HG02642 (cell line): ENCODE data around the gene PDZRN4.
"Not testable (repeated sequence)": the region's sequence is repeated elsewhere in the genome, so short reads cannot be mapped to it uniquely, and the experiment has no call there.

Experiments used
- ATAC-seq: cut with Tn5 transposase; IDR thresholded peaks from one replicate; pipeline ENCODE4 v1.9.1; 2021; ENCODE audit warnings: mild to moderate bottlenecking; ENCODE audit not compliant: unreplicated experiment, poor library complexity

The PDZRN4 gene

DNA sequence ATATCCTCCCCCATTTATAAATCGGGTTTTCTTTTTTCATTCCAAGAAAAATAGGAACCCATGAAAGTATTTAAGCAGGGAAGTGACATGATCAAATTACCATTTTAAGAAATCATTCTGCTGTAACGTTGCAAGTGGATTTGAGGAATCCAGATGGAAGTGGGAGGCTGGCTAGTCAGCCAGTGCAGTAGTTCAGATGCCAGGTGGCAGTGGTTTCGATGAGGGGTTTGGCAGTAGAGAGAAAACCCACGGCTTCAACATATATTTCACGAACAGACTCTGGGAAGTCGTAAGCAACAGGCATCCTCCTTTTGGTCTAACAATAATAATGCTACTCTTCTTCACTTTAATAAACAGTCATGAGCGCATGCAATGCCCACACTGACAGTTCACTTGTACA, 25.0 kb downstream of the PDZRN4 start:
- ATAC-seq, result no peak

GRCh38 chr12:41213648-41214047, 25.5 kb downstream of the PDZRN4 start:
- ATAC-seq, result no peak

GRCh38 chr12:41217727-41218126, 29.6 kb downstream of the PDZRN4 start:
- no peak for ATAC-seq

GRCh38 chr12:41220931-41221330, 32.8 kb downstream of the PDZRN4 start:
- ATAC-seq, result no peak

- ATAC-seq, result no peak
Observed at GRCh38 chr12:41221491-41221890, 33.4 kb downstream of the PDZRN4 start.

DNA sequence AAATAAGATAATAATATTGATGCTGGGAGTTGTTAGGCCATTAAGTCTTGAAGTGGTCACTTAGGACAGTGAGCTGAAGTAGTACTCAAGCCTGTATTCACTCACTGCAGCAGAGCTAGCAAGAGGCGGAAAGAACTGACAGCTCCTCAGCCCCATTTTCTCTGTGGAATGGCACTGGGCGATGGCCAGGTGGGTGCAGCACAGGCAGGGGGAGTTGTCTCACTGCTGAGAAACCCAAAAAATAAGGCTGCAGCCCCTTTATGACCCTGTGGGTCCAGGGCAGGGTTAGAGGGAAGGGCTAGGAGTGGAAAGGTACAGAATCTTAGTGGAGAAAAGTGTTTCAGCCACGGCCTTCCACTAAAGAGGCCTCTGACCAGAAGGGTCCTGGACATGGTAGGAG, 35.5 kb downstream of the PDZRN4 start:
- ATAC-seq, result no peak

DNA sequence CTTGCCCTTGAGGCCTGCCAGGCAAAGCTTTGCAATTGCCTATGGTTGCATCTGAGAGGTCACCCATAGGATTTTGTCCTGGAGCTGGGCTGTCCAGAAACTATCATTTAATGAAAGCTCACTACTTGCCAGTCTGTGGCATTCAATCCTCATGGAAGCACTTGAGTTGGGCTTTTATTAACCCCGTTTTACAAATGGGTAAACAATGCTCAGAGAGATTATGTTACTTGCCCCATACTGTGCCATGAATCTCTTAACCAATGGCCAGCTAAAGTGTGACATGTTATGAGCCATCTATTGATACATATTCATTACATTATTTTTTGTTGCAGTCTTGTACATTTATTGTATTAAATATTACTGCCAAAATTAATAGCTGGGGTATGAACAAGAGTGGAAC, 35.9 kb downstream of the PDZRN4 start:
- ATAC-seq, result no peak

- ATAC-seq, result no peak
Observed at GRCh38 chr12:41225179-41225578, 37.1 kb downstream of the PDZRN4 start.

GRCh38 chr12:41228066-41228820, 40.1 kb downstream of the PDZRN4 start:
- no peak for ATAC-seq

DNA sequence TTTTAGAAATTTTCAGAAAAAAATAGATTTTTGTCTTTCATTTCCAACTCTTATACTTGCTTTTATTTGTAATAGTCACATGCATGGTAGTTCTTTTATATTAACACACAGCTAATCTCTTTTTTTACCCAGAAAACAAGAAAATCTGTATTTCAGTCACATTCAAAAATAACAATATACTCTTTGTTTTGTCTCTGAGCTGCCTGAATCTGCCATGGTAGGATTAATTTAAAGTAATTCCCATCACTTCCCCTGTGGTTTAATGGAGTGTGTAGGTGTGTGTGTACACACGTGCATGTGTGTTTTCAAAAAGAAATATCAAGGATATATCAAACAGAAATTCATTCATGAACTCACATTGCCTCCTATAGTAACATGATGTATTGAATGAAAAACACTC, 42.6 kb downstream of the PDZRN4 start:
- no peak for ATAC-seq

DNA sequence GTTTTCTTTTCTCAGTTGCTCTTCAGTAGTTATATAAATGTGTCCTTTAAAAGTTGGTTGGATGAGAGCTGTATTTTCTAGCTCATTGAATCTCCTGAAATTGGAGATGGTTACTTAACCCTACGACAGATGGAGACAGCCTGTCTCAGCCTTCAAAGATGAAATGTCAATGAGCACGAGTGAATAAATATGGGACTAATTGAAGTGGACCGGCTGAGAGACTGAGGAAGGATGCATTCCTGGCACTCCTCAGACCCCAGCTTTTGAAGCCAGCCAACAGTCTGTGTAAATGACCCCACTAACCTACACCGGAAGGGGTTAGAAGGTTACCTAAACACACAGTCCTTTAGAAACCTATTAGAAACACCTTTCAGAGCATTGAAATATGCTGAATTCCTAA, 46.6 kb downstream of the PDZRN4 start:
- no peak for ATAC-seq

DNA sequence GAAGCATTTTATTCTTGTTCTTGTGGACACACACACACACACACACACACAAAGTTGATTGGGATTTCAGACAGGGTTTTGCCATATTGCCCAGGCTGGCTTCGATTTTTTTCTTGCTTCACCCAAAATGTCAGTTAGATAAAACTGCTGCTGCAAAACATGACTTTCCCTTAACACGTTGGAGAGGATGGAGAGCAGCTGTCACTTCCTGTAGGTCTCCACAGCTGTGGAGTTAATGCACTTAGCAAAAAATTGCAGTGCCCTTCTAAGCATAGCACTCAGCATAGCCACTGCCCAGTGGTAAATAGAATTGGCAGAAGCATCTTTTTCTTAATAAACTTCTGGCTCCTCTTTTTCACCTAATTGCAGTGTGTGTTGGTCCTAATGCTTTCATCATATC, 54.5 kb downstream of the PDZRN4 start:
- ATAC-seq, result no peak

DNA sequence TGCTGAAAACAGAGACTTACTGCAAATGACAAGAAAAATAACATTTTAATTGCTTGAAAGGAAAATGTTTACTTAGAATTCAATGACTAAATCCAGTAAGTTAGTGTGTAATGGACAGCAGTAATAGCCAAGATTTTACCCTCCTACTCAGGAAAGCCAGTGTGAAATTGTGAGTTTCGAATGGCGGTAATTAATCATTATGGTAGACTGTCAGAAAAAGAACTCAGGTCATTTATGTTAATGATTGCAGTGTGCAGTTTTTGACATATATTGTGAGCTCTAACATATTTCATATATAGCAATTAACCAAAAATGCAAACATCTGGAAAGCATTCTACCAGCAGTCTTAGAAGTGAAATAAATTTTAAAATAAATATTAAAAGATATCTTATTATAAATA, 60.3 kb downstream of the PDZRN4 start:
- no peak for ATAC-seq

DNA sequence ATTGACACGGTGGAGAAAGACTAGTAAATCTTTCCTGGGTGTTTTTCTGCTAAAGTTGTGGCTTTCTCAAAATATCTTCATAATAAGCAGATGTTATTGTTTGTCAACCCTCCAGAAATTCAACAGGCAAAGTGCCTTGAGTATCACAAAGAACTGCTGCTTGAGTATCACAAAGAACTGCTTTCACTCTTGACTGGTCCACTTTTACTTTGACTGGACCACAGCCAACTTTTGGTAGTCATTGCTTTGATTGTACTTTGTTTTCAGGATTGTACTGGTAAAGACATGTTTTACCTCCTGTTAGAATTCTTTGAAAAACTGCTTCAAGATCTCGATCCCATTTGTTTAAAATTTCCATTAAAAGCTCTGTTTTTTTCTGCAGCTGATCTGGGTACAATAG, 62.6 kb downstream of the PDZRN4 start:
- ATAC-seq, result no peak

GRCh38 chr12:41254004-41254914, 66.1 kb downstream of the PDZRN4 start:
- no peak for ATAC-seq

GRCh38 chr12:41263196-41263595, 75.1 kb downstream of the PDZRN4 start:
- not testable (repeated sequence) for ATAC-seq

- no peak for ATAC-seq
Observed at GRCh38 chr12:41264281-41264680, 76.2 kb downstream of the PDZRN4 start.

- no peak for ATAC-seq
Observed at GRCh38 chr12:41269056-41269455, 80.9 kb downstream of the PDZRN4 start.

DNA sequence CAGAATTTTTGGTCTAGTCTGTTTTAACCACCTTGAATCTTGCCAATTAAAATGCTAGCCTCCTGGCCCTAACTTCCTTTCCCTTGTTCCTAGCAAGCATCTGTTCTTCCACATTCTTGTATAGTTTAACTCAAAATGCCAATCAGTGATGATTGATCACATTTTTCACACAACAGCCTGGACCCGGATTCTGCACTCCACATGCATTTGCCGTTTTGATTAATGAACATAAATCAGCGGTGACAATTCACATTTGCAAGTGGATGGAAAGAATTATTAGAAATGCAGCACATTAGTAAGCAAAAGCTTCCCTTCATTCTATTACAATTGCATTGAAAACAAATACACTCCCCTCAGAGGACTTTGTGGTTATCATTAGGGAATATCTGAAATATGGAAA, 83.4 kb downstream of the PDZRN4 start:
- no peak for ATAC-seq

- ATAC-seq, result no peak
Observed at GRCh38 chr12:41274643-41275042, 86.5 kb downstream of the PDZRN4 start.

DNA sequence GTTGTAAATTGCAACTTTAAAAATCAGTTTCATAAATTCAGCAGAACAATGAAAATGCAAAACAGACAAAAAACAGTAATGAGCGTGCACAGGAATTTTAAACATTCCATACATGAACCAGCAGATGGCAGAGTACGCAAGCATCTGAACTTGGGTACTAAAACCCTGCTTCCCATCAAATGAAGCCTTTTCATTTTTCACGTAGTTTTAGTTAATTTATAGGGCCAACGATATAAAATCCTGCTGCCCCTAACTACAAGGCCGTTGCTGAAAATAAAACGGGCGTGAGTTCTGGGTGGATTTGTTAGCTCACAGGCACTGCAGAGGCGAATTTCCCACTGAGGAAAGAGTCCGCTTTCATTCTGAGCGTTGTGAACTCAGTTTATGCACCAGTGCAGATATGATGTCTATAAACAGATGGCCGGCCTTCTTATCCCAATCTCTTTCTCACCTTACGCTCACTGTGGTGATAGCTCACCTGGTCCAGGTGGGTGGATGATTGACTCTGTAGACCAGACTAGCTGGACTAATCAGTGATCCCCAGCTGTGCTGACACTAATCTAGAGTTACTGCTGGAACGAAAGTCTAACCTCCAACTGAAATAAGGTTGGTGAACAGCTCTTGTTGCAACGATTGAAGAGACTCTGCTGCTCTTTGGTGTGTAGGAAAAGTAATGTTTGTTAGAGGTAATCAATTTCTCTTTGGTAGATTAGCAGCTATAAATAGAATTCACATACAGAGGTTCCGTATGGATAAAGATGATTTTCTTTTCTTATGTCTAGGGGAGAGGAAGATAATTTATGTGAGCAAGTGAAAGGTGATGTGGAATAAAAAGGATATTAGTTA, 89.2 kb downstream of the PDZRN4 start:
- no peak for ATAC-seq
